Stimulated activated CD4-positive, alpha-beta T cell treated with anti-CD3 and anti-CD28 coated beads, TNF-alpha, amount 100 ng/mL, for 48 hours (primary cell): ENCODE data around the gene DPYD.

ENCODE experiments used
- DNase-seq, 3 donors: peaks; one replicate each; pipeline ENCODE4 v3.0.0-alpha.2; 2020; ENCODE audit warnings: low read depth in 3 of 3

Gene DPYD

GRCh38 chr1:97207868-97208267 lies 713.0 kb downstream of the DPYD start:
- no peak for DNase-seq

- DNase-seq = no peak
These were observed 716.4 kb downstream of the DPYD start for GRCh38 chr1:97204468-97204867.

DNA sequence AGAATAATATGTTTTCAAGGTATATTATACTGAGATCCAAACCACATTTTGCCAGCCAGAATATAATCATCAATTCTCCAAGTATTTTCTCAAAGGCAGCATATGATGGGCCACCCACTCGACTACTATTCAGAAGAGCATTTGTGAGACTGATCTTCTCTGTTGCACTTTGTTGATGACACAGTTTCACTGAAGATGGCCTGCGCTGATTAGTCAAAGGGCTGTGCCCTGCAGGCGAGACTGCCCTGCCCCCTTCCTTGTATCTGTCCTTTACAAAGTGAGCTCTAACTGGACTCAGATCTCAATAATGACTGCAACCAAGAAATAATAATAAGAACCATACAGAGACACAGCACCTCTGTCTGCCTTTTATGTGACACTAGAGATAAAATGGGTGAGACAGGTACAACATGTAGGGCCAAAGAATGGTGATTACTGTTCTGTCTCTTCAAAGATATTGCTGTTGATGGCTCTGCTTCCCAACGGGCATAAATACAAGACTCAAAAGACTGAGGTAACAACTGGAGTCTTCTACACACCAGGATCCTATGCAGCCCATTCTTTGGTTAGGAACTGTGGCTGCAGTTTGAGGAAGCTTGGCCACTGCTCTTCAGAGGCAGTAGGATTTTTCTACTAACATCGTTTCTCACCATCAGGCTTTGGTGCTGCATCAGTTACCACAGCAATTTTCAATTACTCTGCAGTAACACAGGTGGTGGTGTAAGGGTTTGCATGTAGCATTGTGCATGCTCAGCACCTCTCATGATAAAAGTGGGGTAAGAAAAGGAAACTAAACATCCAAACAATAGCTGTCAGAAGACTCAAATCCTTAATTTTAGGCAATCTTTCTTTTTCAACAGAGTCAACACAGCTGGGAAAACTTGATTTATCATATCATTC lies 718.1 kb downstream of the DPYD start:
- DNase-seq = no peak

- no peak for DNase-seq
These were observed 719.2 kb downstream of the DPYD start for GRCh38 chr1:97201641-97202040.

- DNase-seq = no peak
These were observed 720.2 kb downstream of the DPYD start for GRCh38 chr1:97200595-97200994.

DNA sequence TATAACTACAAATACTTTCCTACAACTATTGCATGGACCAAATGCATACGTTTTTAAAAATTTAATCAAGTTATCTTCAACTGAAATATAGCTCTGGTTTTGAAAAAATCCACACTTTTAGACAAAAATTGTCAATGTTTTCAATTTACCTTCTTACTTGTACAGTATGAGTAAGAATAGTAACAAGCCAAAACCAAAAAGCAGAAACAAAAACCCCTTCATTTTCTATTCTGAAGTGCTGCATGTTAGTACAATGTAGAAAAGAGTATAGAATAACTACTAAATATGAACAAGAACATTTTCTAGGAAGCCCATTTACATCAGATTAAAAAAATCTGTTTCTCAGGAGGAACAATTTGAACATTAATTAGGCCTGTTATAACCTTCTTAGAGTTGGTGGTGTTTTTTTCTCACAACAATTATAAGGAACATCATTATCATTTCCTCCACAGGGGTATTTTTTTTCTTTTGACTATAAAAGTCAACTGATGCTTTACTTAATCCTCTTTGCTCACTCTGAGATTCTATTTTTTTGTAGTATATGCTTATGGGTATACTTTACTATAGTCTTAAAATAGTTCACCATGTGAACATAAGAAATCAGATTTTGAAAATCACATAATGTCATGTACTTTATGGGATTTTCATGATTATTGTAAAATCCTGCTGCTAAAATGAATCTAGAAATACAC lies 723.9 kb downstream of the DPYD start:
- DNase-seq = no peak

GRCh38 chr1:97192872-97193572 lies 727.8 kb downstream of the DPYD start:
- DNase-seq = no peak

- DNase-seq = no peak
These were observed 730.5 kb downstream of the DPYD start for GRCh38 chr1:97190326-97190725.

DNA sequence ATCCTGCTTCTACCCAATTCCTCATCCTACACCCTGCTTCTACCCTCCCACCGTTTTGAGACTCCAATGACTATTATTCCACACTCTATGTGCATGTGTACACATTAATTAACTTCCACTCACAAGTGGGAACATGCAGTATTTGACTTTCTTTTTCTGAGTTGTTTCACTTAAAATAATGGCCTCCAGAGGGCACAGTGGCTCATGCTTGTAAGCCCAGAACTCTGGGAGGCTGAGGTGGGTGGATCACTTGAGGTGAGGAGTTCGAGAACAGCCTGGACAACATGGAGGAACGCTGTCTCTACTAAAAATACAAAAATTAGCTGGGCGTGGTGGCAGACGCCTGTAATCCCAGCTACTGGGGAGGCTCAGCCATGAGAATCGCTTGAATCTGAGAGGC lies 734.5 kb downstream of the DPYD start:
- DNase-seq = no peak

DNA sequence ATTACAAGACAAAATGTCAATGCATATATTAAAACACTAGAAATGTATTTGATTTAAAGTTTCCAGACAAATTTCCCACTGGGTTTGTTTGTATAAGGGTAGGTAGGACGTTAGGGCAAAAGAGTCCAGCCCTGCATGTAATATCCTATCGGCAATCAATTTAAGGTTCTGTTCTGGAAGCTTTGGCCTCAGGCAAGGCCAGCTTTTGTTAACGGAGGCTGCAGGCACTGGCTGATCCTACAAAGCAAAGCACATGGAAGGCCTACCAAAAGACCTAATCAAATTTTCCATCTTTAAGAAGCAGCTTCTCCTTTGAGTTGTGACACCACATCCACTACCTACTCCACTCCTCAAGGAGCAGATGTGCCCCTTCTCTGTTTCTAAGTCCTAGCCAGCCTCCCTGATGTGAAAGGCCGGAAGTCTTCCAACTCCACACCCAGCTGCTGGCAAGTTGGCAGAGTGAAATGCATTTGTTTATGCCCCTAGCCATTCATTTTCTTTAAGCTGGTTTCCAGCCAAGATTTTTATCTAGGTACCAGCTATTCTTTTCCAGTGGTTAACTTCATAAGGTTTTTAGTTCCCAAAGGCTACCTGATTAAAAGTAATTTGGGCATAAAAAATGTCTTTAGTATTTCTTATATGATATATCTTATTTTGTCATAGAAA lies 746.7 kb downstream of the DPYD start:
- DNase-seq = no peak

- no peak for DNase-seq
These were observed 750.5 kb downstream of the DPYD start for GRCh38 chr1:97170300-97170699.

- DNase-seq = no peak
These were observed 752.8 kb downstream of the DPYD start for GRCh38 chr1:97168056-97168455.

DNA sequence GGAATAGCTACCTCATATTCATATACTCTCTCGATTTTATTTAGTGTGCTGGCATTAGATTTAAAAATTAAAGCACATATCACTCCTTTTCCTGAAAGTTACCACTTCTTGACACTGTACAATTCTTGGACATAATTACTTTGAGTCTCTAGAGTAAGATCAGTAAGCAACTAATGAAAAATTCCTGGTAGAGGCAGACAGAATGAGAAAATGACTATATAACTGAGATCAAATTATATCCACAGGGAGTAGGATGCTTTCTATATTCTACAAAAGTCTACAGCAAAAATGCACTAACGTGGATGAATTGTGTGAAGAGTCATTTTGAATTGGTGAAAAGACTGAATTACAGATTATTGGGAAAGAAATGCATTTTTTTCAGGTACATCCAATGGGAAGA lies 753.6 kb downstream of the DPYD start:
- DNase-seq = no peak

DNA sequence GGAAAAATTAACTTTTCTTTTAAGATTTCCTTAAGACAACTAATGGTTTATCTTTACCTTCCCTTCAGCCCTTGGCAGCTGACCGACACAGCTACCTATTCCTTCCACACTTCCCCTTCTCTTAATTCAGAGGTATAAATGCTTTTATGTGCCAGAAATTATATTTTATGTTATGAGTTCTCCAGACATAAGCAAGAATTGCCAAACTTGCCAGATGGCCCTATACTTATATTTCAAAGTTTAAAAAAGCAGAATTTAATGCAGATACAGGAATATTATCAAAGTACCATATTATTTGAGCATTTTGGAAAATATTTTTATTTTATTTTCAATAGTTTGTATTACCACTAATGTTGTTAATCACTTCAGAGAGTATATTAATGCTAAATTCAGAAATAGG lies 754.2 kb downstream of the DPYD start:
- DNase-seq = no peak

GRCh38 chr1:97164276-97164639 lies 756.6 kb downstream of the DPYD start:
- no peak for DNase-seq

DNA sequence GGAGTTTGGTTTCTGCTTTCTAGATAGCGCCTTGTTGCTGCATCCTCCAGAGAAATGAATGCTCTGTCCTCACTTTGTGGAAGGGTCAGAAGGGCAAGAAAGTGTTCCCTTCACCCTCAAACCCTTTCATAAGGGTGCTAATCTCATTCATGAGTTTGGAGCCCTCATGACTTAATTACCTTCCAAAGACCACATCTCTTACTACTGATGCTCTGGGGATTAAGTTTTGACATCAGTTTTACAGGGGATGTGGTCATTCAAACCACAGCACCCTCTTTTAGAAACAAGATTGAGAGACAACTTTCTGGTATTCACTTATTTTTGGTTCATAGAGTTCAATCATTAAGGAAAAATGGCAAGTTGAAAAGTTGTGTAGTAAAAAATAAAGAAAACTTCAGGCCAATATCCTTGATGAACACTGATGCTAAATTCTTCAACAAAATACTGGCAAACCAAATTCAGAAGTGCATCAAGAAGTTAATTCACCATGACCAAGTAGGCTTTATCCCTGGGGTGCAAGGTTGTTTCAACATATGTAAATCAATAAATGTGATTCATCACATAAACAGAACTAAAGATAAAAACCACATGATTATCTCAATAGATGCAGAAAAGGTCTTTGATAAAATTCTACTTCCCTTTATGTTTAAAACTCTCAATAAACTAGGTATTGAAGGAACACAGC lies 757.1 kb downstream of the DPYD start:
- no peak for DNase-seq

DNA sequence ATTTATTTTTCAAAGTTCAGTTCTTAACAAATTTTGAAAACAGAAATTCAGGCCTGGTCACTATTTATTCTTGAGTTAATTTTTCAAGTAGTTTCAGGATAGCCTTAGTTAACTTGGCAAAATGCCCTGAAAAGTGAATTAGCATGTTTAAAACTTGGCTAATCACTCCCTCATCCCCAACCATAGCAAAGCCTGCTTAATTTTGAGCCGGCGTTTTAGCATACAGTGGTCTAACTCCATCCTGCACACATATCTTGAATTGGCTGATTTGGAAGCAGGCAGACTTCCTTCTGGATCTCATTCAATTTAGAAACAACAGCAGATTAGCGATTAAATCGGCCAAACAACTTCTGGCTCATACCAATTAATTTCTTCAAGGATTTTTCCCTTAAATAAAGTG lies 760.0 kb downstream of the DPYD start:
- DNase-seq = no peak

GRCh38 chr1:97159342-97159741 lies 761.5 kb downstream of the DPYD start:
- DNase-seq = no peak

DNA sequence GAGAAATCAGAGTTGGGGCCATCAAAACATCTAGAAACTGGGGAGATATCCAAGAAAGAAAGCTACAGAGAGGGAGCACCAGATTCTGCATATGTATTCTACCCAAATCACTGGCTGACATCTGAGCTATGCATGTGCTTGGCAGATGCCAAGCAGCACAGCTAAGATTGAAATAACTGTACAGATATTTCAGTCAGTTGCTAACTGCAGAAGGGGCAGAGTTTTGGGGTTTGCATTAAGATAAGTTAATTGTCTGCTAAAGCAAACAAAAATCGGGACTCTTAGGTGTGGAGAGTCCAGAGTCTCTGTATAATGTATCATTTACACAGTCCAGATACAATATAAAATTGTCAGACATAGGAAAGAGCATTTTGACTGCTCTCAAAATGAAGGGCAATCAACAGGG lies 762.1 kb downstream of the DPYD start:
- no peak for DNase-seq

DNA sequence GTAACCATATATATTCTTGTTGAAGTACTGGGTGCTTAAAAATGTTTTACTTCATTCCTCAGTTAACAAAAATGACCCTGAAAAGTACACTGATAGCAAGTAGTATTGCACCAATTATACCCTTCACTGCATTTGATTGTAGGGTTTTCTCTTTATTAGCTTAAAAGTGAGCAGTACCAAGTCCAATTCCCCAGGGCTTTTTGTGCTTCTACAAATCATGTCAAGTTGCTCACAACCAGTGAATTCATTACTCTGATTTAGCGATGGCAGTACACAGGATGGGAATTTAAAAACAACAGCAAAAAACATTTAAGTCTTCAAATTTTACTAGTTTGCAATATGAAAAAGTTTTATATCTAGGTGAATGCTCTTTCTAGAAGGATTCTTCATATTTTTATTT lies 762.8 kb downstream of the DPYD start:
- no peak for DNase-seq

GRCh38 chr1:97151651-97152050 lies 769.2 kb downstream of the DPYD start:
- DNase-seq = no peak
